GM12864 (cell line): Measurements from ENCODE around the gene TENT5A.

ENCODE experiments used
- DNase-seq: peaks from one replicate; pipeline ENCODE4 v3.0.0-alpha.2; 2011; ENCODE audit warnings: low read depth
- H3K4me3 ChIP-seq: 2 replicates; pipeline ENCODE4 v1.5.1; 2011; ENCODE audit warnings: mild to moderate bottlenecking, low read depth, low read length, control low read depth
- TF ChIP-seq, protein P1 (sequence below): IDR thresholded peaks from 2 replicates; pipeline ENCODE4 v1.5.1; 2011; ENCODE audit warnings: low read depth, mild to moderate bottlenecking, moderate library complexity, low read length, control low read depth, inconsistent platforms; ENCODE audit errors: missing control alignments

Gene TENT5A

DNA sequence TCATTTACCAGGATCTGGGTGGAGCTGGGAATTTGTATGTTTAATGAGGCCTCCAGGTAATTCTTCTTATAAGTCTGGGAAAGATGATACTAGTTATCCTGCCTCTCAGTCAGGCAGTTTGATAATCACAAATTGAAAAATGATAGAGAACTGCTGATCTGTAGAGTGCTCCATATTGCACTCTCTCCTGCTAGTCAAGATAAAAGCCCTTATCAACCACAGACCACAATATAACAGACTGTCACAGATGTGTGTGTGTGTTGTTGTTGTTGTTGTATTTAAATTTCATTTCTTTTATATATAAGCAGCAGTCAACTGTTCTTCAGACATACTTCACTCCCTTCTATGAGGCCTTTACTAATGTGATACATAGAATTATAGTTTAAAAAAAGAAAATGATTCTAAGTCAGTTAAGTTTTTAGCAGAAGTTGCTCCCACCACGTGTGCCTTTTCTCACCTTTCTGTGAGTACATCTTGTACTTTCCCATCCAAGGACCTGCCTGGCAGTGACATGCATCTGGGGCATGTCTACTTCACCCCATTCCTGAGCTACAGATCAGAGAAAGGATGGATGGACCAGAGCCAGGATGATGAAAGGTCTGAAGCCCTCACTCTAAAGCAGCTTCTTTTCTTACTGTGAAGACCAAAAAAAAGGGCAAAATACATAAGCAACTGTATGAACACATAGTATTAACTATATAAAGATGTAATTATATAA, 29.8 kb downstream of the TENT5A start:
- no peak for DNase-seq
- TF ChIP-seq, protein P1, sequence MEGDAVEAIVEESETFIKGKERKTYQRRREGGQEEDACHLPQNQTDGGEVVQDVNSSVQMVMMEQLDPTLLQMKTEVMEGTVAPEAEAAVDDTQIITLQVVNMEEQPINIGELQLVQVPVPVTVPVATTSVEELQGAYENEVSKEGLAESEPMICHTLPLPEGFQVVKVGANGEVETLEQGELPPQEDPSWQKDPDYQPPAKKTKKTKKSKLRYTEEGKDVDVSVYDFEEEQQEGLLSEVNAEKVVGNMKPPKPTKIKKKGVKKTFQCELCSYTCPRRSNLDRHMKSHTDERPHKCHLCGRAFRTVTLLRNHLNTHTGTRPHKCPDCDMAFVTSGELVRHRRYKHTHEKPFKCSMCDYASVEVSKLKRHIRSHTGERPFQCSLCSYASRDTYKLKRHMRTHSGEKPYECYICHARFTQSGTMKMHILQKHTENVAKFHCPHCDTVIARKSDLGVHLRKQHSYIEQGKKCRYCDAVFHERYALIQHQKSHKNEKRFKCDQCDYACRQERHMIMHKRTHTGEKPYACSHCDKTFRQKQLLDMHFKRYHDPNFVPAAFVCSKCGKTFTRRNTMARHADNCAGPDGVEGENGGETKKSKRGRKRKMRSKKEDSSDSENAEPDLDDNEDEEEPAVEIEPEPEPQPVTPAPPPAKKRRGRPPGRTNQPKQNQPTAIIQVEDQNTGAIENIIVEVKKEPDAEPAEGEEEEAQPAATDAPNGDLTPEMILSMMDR = no peak

DNA sequence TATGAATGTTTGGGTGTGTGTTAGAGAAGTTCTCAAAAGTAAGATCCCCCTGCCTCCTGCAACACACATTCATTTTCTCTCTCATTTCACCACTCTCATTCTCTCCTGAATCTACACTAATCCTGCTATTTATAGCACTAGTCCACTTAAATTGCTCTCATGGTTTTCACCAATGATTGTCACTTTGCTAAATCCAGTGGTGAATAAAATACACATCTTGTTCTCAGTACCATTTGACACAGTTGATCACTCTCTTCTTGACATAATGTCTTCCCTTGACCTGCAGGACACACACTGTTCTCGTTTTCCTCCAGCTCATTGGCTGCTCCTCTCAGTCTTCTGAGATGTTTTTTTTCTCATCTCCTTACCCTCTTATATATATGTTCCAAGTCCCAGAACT, 32.1 kb downstream of the TENT5A start:
- H3K4me3 ChIP-seq = no peak overlapping the region
- no peak for DNase-seq
- TF ChIP-seq, protein P1 = no peak

More for the DNA sequence above, 29.8 kb downstream of the TENT5A start:
- H3K4me3 ChIP-seq = no peak overlapping the region

DNA sequence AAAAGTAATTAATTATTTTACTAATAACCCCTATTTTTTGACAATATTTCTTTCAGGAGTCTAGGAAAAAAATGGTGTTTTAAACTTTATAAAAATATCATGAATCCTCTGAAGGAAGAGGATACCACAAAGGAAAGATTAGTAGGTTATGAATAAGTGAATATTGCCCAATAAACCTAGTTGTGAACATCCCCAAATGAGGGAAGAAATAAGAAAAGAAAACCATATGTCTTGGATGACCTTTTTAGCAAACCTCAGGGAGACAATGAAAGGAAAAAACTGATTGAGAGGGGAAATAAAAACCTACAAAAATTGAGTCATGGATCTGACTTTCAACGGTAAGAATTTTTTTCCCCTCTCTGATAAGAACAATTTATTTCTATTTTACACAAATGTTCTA, 34.4 kb downstream of the TENT5A start:
- TF ChIP-seq, protein P1 = no peak
- no peak for DNase-seq
- H3K4me3 ChIP-seq = no peak overlapping the region

DNA sequence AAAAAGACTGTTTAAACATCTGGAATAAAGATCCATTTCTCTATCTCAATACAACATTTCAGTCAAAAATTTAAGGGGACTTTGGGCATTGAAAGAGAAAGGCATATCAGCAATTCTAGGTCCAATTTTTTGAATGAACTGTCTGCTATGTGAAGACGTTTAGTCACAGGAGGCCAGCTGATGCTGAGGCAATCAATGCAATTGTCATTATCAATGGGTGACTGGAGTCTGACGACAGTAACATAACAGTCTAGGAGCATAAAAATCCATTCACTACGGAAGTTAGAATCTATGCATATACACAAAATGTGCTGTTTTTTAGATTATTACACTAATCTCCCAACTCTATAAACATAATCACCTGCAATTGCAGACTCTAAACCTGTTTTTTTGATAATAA, 37.8 kb downstream of the TENT5A start:
- no peak for DNase-seq
- TF ChIP-seq, protein P1 = no peak
- H3K4me3 ChIP-seq = no peak overlapping the region

DNA sequence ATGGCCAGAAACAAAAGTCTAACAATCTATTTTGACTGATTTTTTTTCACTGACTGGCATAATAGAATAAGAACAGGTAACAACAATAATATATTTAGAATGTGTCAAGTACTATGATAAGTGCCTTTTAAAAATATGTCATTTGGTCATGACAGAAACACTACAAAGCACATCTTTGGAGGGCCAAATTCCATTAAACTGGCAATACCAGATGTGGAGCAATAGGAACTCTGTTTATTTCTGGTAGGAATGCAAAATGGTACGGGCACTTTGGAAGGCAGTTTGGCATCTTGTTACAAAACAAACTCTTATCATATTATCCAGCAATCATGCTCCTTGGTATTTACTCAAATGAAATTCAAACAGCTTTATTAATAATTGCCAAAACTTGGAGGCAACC, 39.3 kb downstream of the TENT5A start:
- TF ChIP-seq, protein P1 = no peak
- H3K4me3 ChIP-seq = no peak overlapping the region
- DNase-seq = no peak

DNA sequence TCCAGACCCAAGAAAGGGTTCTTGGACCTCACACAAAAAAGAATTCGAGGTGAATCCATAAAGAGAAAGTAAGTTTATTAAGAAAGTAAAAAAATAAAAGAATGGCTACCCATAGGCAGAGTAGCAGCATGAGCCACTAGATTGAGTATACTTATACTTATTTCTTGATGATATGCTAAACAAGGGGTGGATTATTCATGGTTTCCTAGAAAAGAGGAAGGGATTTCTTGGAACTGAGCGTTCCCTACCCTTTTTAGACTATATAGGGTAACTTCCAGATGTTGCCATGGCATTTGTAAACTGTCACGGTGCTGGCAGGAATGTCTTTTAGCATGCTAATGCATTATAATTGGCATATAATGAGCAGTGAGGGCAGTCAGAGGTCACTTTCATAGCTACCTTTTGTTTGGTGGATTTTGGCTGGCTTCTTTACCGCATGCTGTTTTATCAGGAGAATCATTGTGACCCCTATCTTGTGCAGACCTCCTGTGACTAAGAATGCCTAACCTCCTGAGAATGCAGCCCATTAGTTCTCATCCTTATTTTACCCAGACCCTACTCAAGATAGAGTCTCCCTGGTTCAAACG, 44.3 kb downstream of the TENT5A start:
- TF ChIP-seq, protein P1 = no peak
- no peak for DNase-seq

DNA sequence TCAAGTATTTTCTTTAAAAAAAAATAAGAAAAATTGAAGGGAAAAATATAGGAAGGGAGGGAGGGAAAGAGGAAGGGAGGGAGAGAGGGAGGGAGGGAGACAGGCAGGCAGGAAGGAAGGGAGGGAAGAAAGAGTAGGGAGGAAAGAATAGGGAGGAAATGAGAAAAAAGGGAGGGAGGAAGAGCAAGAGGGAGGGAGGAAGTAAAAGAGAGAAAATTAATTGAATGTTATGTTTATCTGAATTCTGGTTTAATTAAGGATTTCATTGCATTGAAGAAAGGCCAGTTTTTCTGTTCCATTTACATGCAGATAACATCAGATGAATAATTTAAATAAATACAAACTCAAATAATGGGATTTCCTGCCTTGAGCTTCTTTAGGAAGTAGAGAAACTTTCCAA, 47.8 kb downstream of the TENT5A start:
- DNase-seq = no peak
- TF ChIP-seq, protein P1 = no peak
- H3K4me3 ChIP-seq = no peak overlapping the region

More for the DNA sequence above, 44.3 kb downstream of the TENT5A start:
- H3K4me3 ChIP-seq = no peak overlapping the region
